Glomerular visceral epithelial cell (primary cell): Measurements from ENCODE around the gene GAPDH.
"Not testable (repeated sequence)": the region's sequence is repeated elsewhere in the genome, so short reads cannot be mapped to it uniquely, and the experiment has no call there.

Experiments used
- DNase-seq: peaks from one replicate; pipeline ENCODE4 v3.0.0-alpha.2; 2016; ENCODE audit errors: extremely low spot score

Gene GAPDH

GRCh38 chr12:6533923-6534694, at the start of gene GAPDH:
GAPDH (plus strand) TSS chr12:6534517; CDS start chr12:6534833, 316 bp downstream.
- peak; percentile 98 for DNase-seq

DNA sequence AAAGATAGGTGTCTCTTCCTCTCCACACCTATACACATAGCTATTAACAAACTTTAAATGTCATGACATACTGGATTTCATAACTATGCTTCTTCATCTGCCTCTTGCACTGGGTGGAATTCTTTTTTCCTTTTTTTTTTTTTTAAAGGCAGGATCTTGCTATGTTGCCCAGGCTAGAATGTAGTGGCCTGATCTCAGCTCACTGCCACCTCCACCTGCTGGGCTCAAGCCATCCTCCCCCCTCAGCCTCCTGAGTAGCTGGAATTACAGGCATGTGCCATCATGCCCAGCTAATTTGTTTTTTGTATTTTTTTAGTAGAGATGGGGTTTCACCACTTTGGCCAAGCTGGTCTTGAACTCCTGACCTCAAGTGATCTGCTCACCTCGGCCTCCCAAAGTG, 46.1 kb upstream of the GAPDH start:
- DNase-seq, result no peak

- no peak for DNase-seq
These were observed 44.9 kb upstream of the GAPDH start for GRCh38 chr12:6489449-6489848.

- not testable (repeated sequence) for DNase-seq
These were observed 43.6 kb upstream of the GAPDH start for GRCh38 chr12:6490673-6491072.

GRCh38 chr12:6492838-6493496, 41.4 kb upstream of the GAPDH start, which contains the start of gene MRPL51:
MRPL51 (minus strand) TSS chr12:6493262; CDS start chr12:6493136, 126 bp downstream.
- peak; percentile 94 for DNase-seq

DNA sequence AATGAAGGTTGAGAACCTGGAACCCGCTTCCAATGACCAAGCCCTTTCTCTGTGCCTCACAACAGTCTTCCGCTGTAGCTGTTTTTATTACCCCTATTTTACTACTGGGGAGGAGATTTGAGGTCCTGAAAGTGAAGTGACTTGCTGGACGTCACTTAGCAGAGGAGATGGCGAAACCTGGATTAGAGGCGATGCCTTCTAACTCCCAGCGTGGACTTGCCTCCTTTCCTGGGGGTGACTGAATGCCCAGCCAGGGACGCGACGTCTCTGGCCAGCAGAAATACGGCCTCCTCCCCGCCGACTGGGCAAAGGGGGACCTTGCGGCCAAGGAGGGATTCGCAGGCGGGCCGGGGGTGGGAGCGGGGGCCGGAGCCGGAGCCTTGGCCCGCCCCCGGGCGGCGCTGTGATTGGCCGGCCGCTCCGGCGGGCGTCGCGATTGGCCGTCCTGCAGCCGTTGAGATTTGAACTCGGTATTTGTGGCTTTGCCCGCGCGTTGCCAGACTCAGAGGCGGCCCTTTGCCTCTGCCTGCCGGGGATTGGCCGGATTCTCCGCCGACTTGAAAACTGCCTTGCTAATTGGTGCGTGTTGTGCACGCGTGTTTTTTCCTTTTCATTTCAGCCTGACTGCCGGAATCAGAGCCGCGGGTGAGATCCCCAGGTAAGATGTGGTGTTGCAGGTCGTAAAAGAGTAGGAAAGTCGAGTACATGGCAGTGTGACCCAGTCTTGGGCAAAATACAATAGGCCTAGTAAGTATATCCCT, 40.6 kb upstream of the GAPDH start, which contains the start of gene NCAPD2:
Gene NCAPD2 (plus strand): TSS at position 606 of the 761 bp plus-strand sequence. CDS start 997 bp downstream, outside the sequence.
- peak; percentile 96 for DNase-seq

- DNase-seq, result peak; percentile 13
These were observed 40.0 kb upstream of the GAPDH start for GRCh38 chr12:6494258-6494743.

GRCh38 chr12:6494968-6495367, 39.3 kb upstream of the GAPDH start:
- DNase-seq, result no peak

DNA sequence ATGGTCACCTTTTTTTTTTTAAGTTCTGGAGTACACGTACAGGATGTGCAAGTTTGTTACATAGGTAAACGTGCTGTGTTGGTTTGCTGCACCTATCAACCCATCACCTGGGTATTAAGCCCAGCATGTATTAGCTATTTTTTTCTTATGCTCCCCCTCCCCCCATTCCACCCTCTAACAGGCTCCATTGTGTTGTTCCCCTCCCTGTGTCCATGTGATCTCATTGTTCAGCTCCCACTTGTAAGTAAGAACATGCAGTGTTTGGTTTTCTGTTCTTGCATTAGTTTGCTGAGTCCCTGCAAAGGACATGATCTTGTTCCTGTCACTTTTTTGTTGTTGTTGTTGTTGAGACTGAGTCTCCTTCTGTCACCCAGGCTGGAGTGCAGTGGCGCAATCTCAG, 37.0 kb upstream of the GAPDH start:
- not testable (repeated sequence) for DNase-seq

- no peak for DNase-seq
These were observed 33.9 kb upstream of the GAPDH start for GRCh38 chr12:6500466-6500865.

- no peak for DNase-seq
These were observed 27.0 kb upstream of the GAPDH start for GRCh38 chr12:6507102-6507998.

- DNase-seq, result no peak
These were observed 26.2 kb upstream of the GAPDH start for GRCh38 chr12:6508087-6508486.

- DNase-seq, result no peak
These were observed 14.1 kb upstream of the GAPDH start for GRCh38 chr12:6520186-6520585.

- no peak for DNase-seq
These were observed 12.1 kb upstream of the GAPDH start for GRCh38 chr12:6522193-6522592.

GRCh38 chr12:6523708-6524107, 10.6 kb upstream of the GAPDH start:
- DNase-seq, result no peak

- DNase-seq, result no peak
These were observed 9.7 kb upstream of the GAPDH start for GRCh38 chr12:6524648-6525047.

DNA sequence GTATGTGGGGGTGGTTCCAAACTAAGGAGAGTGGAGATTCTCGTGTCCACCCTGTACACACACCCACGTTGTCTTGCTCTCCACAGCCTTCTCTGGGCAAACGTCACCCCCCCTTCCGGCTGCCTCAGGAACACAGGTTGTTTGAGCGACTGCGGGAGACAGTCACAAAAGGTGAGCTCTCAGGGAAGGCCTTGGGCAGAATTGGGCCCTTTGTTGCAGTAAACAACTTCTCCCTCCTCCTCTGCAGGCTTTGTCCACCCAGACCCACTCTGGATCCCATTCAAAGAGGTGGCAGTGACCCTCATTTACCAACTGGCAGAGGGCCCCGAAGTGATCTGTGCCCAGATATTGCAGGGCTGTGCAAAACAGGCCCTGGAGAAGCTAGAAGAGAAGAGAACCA, 8.1 kb upstream of the GAPDH start:
- DNase-seq, result no peak

DNA sequence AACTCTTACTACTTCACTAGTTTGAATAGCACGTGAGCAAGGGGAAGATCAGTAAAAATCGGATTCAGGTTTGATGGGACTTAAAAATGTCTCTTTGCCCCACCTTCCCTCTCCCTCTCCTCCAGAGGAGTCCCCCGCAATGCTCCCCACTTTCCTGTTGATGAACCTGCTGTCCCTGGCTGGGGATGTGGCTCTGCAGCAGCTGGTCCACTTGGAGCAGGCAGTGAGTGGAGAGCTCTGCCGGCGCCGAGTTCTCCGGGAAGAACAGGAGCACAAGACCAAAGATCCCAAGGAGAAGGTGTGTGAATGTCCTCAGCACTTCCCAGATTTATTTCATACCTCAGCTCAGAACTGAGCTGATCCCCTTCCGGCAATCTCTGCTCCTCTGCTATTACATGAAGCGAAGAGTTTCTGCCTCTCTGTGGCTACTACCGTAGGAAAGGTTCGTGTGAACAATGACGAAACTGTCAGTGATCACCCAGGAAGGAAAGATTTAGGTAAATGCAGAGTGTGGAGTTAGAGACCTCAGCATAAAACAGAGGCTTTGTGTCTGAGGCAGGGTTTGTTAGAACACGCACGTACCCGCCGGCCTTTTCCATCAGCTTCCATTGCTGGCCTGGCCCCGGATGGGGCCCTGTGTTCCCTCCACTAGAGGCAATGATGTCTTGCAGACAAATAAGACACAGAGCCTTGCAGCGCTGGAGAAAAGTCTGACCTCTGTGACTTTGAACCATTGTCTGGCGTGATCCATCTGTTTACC, 7.4 kb upstream of the GAPDH start:
- DNase-seq, result no peak

- DNase-seq, result no peak
These were observed 6.6 kb upstream of the GAPDH start for GRCh38 chr12:6527711-6528110.

DNA sequence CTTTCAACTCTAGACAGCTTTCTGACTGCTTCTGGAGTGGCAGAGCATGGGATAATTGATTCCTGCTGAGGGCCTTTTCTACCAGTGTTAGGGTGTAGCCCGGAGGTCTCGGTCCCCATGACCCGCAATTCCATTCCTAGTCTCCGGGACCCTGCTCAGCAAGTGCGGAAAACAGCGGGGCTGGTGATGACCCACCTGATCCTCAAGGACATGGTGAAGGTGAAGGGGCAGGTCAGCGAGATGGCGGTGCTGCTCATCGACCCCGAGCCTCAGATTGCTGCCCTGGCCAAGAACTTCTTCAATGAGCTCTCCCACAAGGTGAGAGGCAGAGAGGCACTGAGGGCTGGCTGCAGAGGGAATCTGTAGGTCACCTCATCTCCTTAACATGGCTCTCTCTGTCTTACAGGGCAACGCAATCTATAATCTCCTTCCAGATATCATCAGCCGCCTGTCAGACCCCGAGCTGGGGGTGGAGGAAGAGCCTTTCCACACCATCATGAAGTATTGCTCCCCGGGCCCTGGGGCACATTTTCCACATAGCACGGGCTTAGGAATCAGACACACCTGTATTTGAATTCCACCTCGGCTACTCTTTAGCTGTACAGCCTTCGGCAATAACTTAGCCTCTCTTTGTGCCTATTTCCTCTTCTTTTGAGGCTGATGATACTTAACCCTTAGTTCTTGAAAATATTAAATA, 5.6 kb upstream of the GAPDH start:
- no peak for DNase-seq
